MM.1S (cell line): ENCODE data around the gene ARHGEF18.

Source experiments
- EZH2 ChIP-seq: fragments of 300-600 bp; sonication (generic); optimal IDR thresholded peaks from 2 replicates; pipeline ENCODE3; 2017; ENCODE audit warnings: low read depth, mild to moderate bottlenecking, antibody characterized with exemption, low read length, mixed read lengths
- EZH2phosphoT487 ChIP-seq: fragments of 300-600 bp; sonication (generic); IDR thresholded peaks from 2 replicates; pipeline ENCODE4 v1.6.1; 2018; ENCODE audit warnings: antibody characterized with exemption, low read length
- TF ChIP-seq, protein P1 (sequence below): fragments of 300-600 bp; sonication (generic); IDR thresholded peaks from 2 replicates; pipeline ENCODE4 v1.5.1; 2016; ENCODE audit warnings: antibody characterized with exemption, low read length, mixed read lengths

DNA sequence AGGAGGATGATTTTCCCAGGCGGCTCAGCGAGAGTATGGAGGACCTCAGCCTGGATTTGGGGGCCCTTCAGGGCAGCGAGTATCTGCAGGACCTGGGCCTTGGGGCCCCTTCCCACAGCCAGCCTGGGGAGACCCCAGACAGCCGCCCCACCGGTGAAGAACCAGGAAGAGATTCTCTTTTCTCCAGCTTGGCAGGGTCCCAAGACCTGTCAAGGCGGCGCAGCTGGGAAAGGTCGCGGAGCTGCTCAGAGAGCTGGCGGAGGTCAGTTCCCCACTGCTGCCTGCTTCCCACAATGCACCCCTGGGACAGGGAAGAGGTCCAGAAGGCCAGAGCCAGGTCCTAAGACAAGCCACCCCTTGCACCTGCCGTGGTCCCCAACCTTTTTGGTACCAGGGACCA lies 24.1 kb downstream of the ARHGEF18 start:
- TF ChIP-seq EZH2 = no peak
- TF ChIP-seq, protein P1, sequence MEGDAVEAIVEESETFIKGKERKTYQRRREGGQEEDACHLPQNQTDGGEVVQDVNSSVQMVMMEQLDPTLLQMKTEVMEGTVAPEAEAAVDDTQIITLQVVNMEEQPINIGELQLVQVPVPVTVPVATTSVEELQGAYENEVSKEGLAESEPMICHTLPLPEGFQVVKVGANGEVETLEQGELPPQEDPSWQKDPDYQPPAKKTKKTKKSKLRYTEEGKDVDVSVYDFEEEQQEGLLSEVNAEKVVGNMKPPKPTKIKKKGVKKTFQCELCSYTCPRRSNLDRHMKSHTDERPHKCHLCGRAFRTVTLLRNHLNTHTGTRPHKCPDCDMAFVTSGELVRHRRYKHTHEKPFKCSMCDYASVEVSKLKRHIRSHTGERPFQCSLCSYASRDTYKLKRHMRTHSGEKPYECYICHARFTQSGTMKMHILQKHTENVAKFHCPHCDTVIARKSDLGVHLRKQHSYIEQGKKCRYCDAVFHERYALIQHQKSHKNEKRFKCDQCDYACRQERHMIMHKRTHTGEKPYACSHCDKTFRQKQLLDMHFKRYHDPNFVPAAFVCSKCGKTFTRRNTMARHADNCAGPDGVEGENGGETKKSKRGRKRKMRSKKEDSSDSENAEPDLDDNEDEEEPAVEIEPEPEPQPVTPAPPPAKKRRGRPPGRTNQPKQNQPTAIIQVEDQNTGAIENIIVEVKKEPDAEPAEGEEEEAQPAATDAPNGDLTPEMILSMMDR = no peak
- TF ChIP-seq EZH2phosphoT487 = no peak
